Measurements from ENCODE around the gene NPFFR1.

- TF ChIP-seq CTCF (IDR thresholded peaks at IDR 0.05) (no peak), POLR2AphosphoS5 (IDR thresholded peaks at IDR 0.05; ENCODE audit: insufficient read depth in 1 of 2, low read depth in 1 of 2) (no peak), POLR2A (IDR thresholded peaks at IDR 0.05) (no peak)
Observed at GRCh38 chr10:70254778-70255328, 29.0 kb downstream of the NPFFR1 start.
